ENCODE data around the gene CRY1. TPM values are rescaled to one million over a fixed set of nuclear protein-coding genes. Genes with fewer than 3 reads are reported as not detected.

The CRY1 gene
- total RNA-seq: 10 to 100 TPM in 2 of 4 donors, 1 to 10 TPM in 2; 5.7 to 14.3 (median 10.8) TPM

- Histone ChIP-seq H3K27ac (peak within 1 kb of the TSS; percentile 96 to 99 (median 97)), H3K4me3 (peak within 1 kb of the TSS; percentile 81 to 93 (median 83)), H3K27me3 (no peaks in the 10 kb centered on the region), H3K9me3 (peaks cover 0 to 3% (median 0%) of the 10 kb centered on the region in 3 donors), H3K36me3 (no peaks in the 10 kb centered on the region), H3K4me1 (peaks cover 3 to 30% (median 8%) of the 10 kb centered on the region in 3 donors)
- intact Hi-C loops (cut with DNase I): loop anchor here (10.0 kb wide), 1 partner anchor 139 kb away; the partner anchor contains the start of gene TMEM263
- DNase-seq: peak; percentile 59
- peak in 3 of 4 donors; percentile 81 to 96 (median 87) for TF ChIP-seq POLR2A (IDR thresholded peaks at IDR 0.05)
- peak in 2 of 6 experiments; percentile 8 to 20 for TF ChIP-seq CTCF (IDR thresholded peaks at IDR 0.05)
- 0 to 4% methylated on average over 4 to 5 of the region's 74 CpGs for WGBS, 2 donors
Measured at GRCh38 chr12:107093417-107094182, at the start of gene CRY1. TSS of gene CRY1 (minus strand) at chr12:107093549. CDS start at chr12:107092961, 588 bp downstream.

- Histone ChIP-seq H3K4me1 (no peaks in the 10 kb centered on the region), H3K9me3 (no peaks in the 10 kb centered on the region), H3K27me3 (no peaks in the 10 kb centered on the region), H3K27ac (no peak overlapping the region), H3K4me3 (no peak overlapping the region), H3K36me3 (no peaks in the 10 kb centered on the region)
- intact Hi-C loops (cut with DNase I): loop anchor here (10.0 kb wide), 1 partner anchor 175 kb away; a partner anchor contains a TSS
- DNase-seq: no peak
- TF ChIP-seq POLR2A (IDR thresholded peaks at IDR 0.05) (no peak), CTCF (IDR thresholded peaks at IDR 0.05) (no peak)
- WGBS, 2 donors: 56 to 75% methylated on average over 1 of the region's 1 CpG
Measured at GRCh38 chr12:107139787-107140186, 46.4 kb upstream of the CRY1 start.

GRCh38 chr12:107138990-107139389 lies 45.6 kb upstream of the CRY1 start:
- DNase-seq: no peak
- no peaks in the 10 kb centered on the region for H3K9me3 ChIP-seq
- no peak for TF ChIP-seq CTCF (IDR thresholded peaks at IDR 0.05)
- TF ChIP-seq POLR2A (IDR thresholded peaks at IDR 0.05): no peak
- no peak overlapping the region for H3K4me3 ChIP-seq
- H3K27me3 ChIP-seq: no peaks in the 10 kb centered on the region
- no peaks in the 10 kb centered on the region for H3K36me3 ChIP-seq
- H3K27ac ChIP-seq: no peak overlapping the region
- intact Hi-C loops (cut with DNase I): loop anchor here (10.0 kb wide), 1 partner anchor 176 kb away; a partner anchor contains a TSS
- WGBS, 2 donors: 77 to 87% methylated on average over 3 of the region's 3 CpGs
- no peaks in the 10 kb centered on the region for H3K4me1 ChIP-seq

- Histone ChIP-seq H3K9me3 (no peaks in the 10 kb centered on the region), H3K4me3 (no peak overlapping the region), H3K27ac (no peak overlapping the region), H3K27me3 (no peaks in the 10 kb centered on the region), H3K36me3 (no peaks in the 10 kb centered on the region), H3K4me1 (peaks cover 0 to 5% (median 0%) of the 10 kb centered on the region in 3 donors)
- WGBS, 2 donors: 78 to 86% methylated on average over 2 of the region's 2 CpGs
- TF ChIP-seq POLR2A (IDR thresholded peaks at IDR 0.05) (no peak), CTCF (IDR thresholded peaks at IDR 0.05) (no peak)
- no peak for DNase-seq
- intact Hi-C loops (cut with DNase I): loop anchor here (10.0 kb wide), 1 partner anchor 180 kb away; a partner anchor contains a TSS
Measured at GRCh38 chr12:107135177-107135576, 41.8 kb upstream of the CRY1 start.

- intact Hi-C loops (cut with DNase I): loop anchor here (5.0 to 10.0 kb wide), 3 partner anchors 180 to 473 kb away; a partner anchor contains a TSS
Measured at GRCh38 chr12:107134558-107134957, 41.2 kb upstream of the CRY1 start.

More at GRCh38 chr12:107134558-107134957, 41.2 kb upstream of the CRY1 start:
- no peaks in the 10 kb centered on the region for H3K9me3 ChIP-seq
- peak in 2 of 6 experiments; percentile 22 to 44 for TF ChIP-seq CTCF (IDR thresholded peaks at IDR 0.05)
- TF ChIP-seq POLR2A (IDR thresholded peaks at IDR 0.05): no peak
- no peak overlapping the region for H3K27ac ChIP-seq
- H3K27me3 ChIP-seq: no peaks in the 10 kb centered on the region
- no peak for DNase-seq
- peaks cover 0 to 5% (median 0%) of the 10 kb centered on the region in 3 donors for H3K4me1 ChIP-seq
- WGBS, 2 donors: 86% methylated on average over 1 of the region's 1 CpG; no CpG with 5 or more reads in 1 of the 2 donors
- H3K4me3 ChIP-seq: no peak overlapping the region
- H3K36me3 ChIP-seq: no peaks in the 10 kb centered on the region
